ENCODE results near the gene ACTL6A.
"Not testable (repeated sequence)": the region's sequence is repeated elsewhere in the genome, so short reads cannot be mapped to it uniquely, and the experiment has no call there.

The ACTL6A gene

DNA sequence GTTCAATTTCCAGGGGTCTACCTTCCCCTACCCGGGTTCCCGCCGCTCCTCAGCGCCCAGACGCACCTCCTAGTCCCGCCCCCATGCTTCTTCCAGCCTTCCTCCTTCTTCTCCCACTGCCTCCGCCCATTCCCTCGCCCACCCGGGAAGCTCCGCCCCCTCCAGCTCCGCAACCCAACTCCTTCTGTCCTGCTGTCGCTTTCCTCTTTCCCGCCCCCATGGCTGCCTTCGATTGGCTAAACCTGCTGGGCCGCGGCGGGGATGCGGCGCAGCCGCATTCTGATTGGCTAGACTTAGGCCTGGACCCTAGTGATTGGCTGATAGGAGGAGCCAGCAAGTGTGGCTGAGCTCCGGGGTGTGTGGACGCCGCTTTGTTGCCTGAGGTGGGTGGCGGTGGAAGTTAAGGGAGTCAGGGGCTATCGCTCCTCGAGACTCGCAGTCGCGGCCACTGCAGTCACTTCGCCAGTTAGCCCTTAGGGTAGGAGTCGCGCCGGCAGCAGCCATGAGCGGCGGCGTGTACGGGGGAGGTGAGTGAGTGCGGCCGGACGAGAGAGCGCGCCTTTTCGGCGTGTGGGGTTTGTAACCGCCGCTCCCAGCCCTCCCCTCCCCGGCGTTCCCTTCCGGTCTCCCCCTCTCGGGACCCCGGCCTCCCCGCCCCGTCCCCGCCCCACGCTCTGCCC lies at the start of gene ACTL6A:
ACTL6A (plus strand) TSS at position 336 of the 680 bp plus-strand sequence; CDS start at position 503, 167 bp downstream.
- peak; percentile 100 for DNase-seq (ENCODE audit: low spot score)

DNA sequence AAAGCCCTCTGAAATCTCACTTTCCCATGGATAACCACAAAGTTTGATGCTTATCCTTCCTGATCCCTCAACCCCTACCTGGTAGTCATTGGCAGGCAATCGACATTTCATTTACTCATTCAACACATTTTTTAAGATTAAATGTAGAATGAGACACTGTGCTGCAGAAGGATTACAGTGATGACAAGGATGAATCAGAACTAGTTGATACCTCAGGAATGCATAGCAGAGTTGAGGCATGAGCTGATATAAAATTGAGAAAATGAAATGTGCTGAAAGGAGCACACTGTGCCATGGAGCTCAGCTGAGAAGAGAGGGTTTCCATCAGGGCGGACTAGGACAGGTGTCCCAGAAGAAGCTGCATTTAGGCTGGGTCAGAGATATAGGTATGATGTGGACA lies 48.9 kb upstream of the ACTL6A start:
- DNase-seq (ENCODE audit: low spot score) = peak; percentile 14

DNA sequence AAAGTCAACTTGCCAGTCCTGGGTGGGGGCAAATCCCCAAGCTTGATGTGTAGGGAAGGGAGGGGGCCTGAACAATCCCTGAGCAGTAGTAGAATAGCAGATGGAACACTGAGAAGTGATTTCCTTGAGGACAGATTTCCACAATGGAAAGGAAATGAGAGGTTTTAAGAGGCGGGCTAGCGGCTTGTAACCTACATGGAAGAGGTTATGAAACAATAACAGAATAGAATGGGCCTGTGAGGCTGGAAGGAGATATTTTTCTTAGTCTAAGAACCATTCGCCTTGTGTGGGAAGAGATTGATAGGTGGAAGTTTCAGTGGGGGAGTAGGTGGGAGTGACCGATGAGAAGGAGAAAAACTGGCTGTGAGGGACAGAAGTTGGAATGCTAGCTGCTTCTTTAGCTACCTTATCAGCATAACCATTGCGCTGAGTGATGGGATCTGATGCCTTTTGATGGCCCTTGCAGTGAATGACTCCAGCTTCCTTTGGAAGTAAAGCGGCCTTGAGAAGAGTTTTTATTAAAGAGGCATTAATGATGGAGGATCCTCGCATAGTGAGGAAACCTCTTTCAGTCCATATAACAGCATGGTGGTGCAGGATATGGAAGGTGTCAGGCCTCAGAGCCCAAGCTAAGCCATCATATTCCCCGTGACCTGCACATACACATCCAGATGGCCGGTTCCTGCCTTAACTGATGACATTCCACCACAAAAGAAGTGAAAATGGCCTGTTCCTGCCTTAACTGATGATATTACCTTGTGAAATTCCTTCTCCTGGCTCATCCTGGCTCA lies 46.1 kb upstream of the ACTL6A start:
- DNase-seq (ENCODE audit: low spot score) = not testable (repeated sequence)

DNA sequence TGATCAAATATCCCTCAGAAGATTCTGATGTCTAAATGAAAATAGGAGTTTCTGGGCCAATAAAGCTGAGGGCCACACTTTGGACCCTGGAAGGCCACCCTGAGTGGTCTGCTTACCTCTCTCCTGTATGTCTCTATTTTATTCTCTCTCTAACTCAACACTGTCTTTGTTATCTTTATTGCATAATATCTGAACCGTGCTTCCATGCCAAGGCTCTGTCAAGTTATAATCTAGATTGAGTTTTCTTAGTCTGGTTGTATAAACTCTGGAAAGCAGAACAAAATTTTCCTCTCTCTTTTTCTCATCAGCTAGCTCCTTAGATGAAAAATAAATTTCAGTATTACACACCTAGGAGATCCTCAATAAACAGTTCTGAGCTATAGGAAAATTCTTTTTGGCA lies 36.2 kb upstream of the ACTL6A start:
- no peak for DNase-seq (ENCODE audit: low spot score)

DNA sequence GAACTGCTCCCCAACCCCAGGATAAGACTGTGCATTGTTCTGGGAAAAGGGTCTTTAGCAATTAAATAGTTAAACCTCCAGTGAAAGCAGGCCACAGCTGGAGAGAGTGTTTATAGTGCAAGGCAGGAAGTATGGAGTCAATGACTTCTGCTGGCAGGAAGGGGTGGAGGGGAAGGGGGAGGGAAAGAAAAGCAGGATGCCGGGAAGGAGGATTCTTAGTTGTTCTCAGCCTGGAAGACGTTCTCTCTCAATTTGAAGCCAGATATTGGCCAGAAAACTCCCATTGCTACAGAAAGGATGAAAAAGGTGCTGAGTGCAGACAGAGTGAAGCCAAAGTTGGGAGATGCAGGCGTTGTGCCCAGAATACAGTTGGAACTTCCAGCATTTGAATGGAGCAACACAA lies 35.7 kb upstream of the ACTL6A start:
- DNase-seq (ENCODE audit: low spot score) = peak; percentile 69

DNA sequence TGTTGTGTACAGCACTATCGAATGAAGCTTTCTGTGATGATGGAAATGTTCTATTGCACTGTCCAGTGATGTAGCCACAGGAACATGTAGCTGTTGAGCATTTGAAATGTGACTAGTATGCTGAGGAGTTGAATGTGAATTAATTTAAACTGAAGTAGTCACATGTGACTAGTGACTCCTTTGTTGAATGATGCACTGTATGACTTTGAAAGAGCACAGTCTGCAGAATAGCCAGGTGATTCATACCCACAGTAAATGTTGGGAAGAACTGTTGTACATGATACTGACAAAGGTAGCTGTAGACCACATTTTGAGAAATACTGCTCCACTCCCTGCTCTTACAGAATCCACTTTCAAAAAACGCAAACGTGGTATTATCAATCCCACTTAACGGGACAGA lies 34.0 kb upstream of the ACTL6A start:
- DNase-seq (ENCODE audit: low spot score) = no peak

DNA sequence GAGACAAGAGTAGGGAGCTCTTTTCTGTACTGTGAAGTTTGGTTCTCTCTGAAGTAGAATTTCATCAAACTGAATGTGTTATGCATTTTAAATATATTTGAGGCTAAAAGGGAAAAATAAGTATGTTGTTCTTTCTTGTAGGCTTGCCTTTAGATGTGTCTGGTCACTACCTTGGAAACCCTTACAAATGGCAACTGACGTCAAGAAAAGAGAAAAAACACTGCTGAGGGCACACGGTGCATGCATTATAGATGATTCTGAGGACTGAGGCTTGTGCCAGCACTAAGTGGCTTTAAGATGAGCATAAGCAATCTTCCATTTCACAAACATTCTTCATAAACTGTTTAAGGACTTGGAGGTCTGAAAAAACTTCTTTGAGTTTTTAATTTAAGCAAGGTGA lies 31.1 kb upstream of the ACTL6A start:
- DNase-seq (ENCODE audit: low spot score) = no peak

DNA sequence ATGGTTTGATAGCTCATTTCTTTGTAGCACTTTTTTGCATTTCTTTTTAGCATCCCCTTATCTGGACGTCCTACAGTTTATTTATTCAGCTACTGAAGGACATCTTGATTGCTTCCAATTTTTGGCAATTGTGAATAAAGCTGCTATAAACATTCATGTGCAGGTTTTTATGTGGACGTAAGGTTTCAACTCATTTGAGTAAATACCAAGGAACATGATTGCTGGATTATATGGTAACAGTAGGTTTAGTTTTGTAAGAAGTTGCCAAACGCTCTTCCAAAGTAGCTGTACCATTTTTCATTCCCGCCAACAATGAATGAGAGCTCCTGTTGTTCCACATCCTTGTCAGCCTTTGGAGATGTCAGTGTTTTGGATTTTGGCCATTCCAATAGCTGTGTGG lies 29.5 kb upstream of the ACTL6A start:
- no peak for DNase-seq (ENCODE audit: low spot score)

DNA sequence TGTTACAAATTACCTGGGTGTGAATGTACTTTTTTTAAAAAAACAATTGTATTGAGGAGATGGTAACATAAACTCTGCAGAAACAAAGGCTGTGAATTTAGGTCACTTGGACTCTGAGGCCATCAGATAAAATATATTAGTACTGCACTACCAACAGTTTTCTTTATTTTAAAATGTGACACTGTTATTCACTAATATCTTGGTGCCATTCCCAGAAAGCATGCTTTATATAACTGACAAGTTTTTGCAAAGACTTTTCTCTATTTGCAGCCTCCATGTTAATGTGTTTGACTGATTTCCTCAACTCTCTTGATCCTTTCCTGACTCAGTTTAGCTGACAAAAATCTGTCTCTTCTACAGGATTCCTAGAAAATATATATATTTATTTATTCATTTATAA lies 26.5 kb upstream of the ACTL6A start:
- DNase-seq (ENCODE audit: low spot score) = no peak

DNA sequence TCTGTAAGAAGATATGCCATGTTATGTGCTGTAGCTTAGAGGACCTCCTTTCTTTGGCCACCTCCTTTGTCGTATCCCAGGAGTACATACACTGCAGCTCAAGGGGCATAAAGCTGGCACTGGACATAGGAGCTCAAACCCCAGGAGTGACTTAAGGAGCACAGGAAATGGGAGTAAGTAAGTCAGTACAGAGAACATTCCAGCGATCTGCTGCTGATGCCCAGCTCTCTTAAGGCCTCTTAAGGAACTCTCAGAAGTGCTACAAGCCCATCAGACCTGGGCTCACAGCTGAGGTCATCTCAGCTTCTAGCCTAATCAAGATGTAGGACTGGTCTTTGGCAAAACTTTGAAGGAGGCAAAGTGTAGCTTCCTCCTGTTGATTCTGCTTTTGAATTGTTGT lies 21.6 kb upstream of the ACTL6A start:
- no peak for DNase-seq (ENCODE audit: low spot score)

DNA sequence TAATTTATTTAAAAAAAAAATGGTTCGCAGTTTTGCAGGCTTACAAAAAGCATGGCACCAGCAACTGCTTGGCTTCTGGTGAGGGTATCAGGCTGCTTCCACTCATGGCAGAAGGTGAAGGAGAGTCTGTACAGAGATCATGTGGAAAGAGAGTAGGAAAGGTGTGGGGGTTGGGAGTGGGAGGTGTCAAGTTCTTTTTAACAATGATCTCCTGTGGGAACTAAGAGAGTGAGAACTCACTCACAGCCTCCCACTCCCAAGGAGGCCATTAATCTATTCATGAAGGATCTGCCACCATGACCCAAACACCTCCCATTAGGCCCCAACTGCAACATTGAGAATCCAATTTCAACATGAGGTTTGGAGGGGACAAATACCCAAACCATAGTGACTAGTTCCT lies 21.1 kb upstream of the ACTL6A start:
- no peak for DNase-seq (ENCODE audit: low spot score)

DNA sequence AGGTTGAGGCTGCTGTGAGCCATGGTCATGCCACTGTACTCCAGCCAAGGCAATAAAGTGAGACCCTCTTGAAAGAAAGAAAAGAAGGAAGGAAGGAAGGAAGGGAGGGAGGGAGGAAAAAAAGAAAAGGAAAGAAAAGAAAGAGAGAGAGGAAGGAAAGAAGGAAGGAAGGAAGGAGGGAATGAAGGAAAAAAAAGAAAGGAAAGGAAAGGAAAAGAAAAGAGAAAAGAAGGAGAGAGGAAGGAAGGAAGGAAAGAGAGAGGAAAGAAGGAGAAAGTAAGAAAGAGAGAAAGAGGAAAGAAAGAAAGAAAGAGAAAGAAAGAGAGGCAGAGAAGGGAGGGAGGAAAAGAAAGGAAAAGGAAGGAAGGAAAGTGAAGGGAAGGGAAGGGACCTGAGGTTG lies 20.4 kb upstream of the ACTL6A start:
- no peak for DNase-seq (ENCODE audit: low spot score)

DNA sequence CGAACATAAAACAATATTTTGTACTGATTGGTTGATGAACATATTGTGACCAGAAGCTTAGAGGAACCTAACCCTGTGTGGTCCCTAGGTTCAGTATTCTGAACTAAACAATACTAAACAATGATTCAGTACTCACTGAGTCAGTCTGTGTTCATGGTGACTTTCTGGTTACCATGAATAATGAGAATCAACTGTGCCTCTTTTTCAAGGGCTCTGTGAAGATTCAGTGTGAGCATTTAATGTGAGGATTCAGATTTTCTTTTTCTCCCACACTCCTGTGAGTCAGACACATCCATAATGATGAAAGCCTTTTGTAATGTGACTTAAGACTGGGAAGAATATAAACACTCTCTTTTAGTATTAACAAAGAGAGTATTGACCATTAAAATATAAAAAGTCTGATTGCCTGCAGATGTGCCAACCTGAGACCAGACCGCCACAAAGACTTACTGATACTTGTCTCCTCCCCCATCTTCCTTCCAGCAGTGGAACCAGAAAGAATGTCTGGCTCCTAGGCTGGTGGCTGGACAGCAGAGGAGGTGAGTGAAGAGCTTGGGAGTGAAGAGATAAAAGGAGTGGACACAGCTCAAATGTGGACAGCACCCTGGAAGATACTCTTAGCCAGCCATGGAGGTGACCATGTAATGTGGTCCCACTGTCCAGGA lies 17.6 kb upstream of the ACTL6A start:
- DNase-seq (ENCODE audit: low spot score) = peak; percentile 48

DNA sequence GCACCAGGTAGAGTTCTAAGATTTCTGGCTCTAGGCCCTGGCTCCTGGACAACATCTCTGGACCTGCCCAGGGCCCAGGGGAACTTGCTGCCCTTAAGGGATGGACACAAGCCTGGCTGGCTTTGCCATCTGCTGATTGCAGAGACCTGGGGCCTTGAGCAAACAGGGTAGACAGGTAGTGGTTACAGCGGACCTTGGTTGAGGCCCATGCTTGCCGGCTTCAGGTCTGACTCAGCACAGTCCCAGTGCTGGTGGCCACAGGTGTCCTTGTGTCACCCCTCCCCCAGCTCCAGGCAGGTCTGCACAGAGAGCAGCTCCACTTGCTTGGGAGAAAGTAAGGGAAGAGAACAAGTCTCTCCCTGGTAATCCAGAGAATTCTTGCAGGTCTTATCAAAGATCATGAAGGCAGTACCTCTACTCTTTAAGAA lies 15.9 kb upstream of the ACTL6A start:
- DNase-seq (ENCODE audit: low spot score) = no peak

DNA sequence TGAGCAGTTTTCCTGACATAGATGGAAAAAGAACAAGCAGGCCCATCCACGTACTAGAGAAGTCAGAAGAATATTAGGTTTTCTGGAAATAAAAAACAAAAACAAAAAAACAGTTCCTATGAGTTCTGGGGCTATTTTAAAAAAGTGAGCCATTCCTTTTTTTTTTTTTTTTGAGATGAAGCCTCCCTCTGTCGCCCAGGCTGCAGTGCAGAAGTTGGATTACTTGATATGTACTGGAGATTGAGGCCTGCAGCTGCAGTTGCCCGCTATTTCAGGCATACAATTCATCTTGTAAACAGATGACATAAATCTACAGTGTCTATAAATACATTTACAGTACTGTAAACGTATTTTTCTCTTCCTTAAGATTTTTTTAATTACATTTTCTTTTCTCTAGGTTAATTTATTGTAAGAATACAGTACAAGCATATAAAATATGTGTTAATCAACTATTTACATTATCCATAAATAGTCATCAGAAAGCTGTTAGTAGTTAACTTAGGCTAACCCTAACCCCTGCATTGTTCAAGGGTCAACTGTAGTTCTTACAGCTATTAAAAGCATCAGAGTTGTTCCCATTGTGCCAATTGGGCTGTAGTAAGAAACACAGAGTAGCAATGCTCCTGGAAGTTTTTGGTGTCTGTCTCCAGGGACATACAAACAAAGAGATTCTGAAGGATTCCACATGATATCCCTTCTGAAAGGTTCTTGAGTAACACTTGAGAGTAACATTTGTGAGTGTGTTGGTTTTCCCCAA lies 11.2 kb upstream of the ACTL6A start:
- no peak for DNase-seq (ENCODE audit: low spot score)

DNA sequence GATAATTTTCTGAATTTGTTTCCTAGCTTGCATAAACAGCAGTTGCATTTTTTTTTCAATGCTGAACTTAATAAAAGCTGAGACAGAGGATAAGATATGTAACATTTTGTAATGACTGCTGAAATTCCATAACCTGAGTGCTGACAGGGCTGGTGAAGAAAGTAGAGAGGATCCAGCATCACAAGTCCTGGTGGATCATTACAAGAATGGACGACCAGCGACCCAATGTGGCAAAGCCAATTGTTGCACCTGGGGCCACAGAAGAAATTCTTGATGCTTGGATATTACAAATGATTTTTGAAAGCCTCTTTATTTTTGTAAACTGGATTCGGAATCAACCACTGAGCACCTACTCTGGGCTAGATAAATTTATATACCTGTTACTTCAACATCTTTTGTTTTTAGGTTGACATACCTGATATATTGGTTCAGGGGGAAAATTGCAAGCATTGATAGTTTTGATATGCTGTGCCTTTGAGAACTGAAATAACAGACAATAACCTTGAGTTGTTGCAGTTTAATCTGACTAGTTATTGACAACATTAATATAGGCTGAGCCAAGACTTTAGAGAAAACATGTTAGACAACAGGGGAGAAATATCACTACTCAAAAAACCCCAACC lies 3.9 kb upstream of the ACTL6A start:
- peak; percentile 82 for DNase-seq (ENCODE audit: low spot score)

DNA sequence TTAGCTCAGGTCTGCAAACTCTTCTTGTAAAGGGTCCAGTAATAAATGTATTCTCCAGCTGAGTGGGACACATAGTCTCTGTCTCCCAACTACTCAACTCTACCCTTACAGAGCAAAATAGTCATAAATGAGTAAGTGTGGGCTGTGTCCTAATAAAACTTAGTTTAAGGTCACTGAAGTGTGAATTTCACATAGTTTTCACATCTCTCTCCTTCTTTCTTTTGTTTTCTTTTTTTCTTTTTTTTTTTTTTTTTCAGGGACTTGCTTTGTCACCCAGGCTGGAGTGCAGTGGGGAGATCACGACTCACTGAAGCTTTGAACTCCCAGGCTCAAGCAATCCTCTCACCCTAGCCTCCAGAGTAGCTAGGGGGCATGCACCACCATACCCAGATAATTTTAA lies 1.9 kb upstream of the ACTL6A start:
- DNase-seq (ENCODE audit: low spot score) = no peak

DNA sequence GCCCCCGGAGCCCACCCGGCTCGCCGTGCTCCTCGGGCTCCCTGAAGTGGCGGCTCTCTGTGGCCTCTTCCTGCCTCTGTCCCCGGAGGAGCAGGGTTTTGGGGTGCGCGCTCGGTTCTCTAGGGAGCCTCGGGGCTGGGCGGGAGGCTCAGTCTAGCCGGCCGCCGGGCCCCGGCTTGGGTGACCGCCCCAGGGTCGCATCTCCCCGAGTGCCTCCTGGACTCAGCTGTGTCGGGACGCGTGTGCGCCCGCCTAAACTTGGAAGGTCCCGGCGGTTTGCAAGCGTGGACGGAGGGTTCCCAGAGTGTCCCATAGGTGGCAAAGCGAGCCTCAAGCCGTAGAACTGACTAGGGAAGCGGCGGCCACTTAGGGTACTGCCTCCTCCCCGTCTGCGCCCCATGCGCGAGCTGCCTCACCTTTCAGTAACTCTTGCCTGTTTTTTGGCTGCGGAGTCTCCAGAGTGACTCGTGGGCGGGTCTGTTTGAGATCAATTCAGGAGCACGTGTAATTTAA lies 601 bp downstream of the ACTL6A start:
- peak; percentile 88 for DNase-seq (ENCODE audit: low spot score)

DNA sequence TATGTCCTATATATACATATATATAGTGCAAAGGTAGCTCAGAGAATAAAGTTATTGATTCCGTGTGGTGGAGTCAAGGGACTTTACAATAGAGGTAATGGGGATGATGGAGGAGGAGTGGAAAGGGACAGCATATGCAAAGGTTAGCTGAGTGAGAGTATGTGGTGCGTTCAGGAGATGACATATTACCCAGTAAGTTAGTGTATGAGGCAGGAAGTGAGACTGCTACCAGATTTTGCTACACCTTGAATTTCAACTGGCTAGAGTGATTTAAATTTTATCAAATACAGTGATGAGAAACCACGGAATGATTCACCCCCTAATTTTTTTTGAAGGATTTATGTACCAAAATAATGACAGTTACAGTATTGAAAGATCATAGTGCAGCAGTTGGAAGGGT lies 2.8 kb downstream of the ACTL6A start:
- DNase-seq (ENCODE audit: low spot score) = no peak

DNA sequence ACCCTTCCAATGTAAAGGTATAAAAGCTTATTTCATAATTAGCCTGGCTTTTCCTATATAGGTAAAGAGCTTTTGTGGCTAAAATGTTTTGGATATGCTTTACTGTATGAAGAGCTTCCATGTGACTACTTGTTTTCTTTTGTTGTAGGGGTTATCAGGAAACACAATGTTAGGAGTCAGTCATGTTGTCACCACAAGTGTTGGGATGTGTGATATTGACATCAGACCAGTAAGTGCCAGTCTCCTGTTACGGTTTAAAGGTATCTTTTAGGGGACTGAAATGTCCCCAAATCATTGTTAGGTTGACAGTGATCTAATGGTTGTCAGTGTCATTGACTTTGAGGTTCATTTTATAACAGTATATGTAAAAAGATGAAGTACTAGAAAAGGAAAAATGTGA lies 18.3 kb downstream of the ACTL6A start:
- DNase-seq (ENCODE audit: low spot score) = no peak

DNA sequence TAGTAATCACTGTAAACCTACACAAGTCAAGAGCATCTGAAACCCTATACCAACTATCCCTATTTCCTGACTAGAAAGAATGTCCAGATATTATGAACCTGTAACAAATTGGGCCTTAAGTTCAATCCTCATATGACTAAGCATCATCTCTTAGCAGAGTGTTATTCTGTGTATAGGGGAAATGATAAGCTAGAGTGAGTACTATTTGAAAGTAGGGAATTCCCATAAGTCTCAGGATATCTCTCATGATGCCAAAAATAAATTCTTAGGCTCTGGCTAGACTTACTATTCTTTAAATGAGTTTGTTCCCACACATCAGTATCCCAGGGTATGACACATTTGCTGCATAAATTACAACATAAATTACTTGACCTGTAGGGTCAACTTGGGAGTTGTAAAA lies 26.4 kb downstream of the ACTL6A start:
- no peak for DNase-seq (ENCODE audit: low spot score)

DNA sequence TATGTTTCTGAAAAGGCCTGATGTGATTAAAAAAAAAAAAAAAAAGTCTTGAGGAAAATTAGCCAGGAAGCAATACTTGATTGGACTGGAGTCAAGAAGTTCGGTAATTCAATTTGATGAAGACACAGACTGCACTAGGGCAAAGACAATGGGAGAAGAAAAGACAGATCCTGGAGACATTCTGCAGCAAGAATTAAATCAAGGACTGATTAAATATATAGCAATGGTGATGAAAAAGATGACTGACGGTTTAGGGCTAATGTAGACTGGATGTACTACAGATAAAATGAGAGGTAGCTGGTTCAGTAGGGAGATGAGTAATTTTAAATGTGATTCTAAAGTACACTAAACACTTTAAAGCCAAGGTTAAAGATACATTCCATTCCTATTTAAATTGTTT lies 27.9 kb downstream of the ACTL6A start:
- no peak for DNase-seq (ENCODE audit: low spot score)

Measured in GM03348 (cell line).